Activated T-helper 1 cell treated with anti-CD3 and anti-CD28 coated beads, Interleukin-2, amount 50 U/mL, for 16 hours (primary cell): ENCODE results near the gene LOX.
"Not testable (repeated sequence)": the region's sequence is repeated elsewhere in the genome, so short reads cannot be mapped to it uniquely, and the experiment has no call there.

Experiments used
- DNase-seq, 2 donors: peaks; one replicate each; pipeline ENCODE4 v3.0.0-alpha.2; 2020; ENCODE audit warnings: low read depth in 1 of 2, low spot score in 1 of 2

LOX gene

DNA sequence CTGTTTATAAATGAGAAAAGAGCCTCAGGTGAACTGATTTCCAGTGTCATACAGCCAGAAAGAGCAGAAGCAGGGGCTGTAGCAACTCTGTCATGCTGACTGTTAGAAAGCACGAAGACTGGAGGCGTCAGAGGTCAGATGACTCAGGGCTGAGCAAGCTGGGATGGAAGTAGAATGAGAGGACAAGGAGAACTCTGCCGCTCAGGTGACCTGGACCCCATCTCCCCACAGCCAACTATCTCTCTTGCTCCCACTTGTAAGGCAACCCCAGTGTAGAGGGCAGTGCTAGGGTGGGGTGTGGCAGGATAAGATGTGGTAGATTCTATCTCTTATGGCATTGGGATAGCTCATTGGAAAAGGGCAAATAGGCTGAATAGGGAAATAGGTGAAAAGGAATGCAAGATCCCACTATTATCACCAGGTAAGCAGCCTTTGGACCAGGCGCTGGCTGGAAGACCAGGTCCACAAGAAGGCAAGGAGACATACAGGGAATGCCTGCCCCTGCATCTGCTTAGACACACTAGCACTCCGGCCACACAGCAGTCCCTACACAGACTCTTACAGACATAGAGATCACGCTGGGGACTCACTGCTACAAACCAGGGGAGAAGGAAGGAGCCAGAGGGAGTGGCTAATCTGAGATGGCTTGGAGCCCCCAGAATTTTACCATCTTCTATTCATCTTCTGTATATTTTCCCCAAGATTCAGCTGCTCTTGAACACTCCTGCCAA is 21.2 kb upstream of the LOX start:
- no peak for DNase-seq

DNA sequence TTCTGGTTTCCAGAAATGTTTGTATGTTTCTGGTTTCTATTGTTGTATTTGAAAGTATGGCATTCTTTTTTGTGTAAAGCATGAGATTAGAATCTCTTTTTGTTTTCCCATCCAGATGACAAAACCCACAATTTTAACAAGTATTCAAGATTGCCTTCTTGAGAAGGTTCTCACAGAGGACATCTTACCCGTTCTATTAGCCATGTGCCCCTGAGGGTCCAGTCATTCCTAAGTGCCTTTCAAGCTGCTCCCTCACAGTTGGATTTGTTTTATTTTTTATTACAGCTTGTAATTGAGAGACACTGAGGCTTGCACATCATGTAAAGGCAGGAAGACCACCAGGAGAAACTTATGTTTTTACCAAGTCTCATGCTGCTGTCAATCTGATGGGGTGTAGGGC is 19.3 kb upstream of the LOX start:
- DNase-seq = no peak

DNA sequence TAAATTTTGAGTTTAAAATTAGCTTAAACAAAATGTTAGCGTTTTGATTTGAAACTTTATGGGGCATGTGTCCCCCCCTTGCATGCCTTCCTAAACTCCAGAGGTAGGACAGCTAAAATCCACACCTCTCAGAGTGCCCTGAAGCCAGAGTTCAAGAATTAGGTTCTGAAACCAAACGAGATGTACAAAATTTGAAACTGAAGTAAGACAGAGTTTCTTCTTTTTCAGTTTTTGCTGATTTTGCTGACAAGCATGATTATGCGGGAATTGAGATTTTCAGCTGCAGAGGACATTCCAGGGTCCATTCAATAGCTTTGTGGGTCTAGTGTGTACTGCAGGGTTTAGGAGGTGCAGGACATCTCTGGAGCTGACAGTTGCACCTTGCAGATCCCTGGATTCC is 17.1 kb upstream of the LOX start:
- no peak for DNase-seq

DNA sequence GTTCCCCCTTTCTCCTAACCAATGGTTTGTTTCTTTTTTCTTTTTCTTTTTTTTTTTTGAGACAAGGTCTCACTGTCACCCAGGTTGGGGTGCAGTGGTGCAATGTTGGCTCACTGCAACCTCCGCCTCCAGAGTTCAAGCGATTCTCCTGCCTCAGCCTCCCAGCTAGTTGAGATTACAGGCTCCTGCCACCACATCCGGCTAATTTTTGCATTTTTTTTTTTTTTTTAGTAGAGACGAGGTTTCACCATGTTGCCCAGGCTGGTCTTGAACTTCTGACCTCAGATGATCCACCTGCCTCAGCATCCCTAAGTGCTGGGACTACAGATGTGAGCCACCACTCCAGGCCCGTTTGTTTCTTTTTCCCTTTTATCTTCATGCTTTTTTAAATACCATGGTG is 16.2 kb upstream of the LOX start:
- not testable (repeated sequence) for DNase-seq

DNA sequence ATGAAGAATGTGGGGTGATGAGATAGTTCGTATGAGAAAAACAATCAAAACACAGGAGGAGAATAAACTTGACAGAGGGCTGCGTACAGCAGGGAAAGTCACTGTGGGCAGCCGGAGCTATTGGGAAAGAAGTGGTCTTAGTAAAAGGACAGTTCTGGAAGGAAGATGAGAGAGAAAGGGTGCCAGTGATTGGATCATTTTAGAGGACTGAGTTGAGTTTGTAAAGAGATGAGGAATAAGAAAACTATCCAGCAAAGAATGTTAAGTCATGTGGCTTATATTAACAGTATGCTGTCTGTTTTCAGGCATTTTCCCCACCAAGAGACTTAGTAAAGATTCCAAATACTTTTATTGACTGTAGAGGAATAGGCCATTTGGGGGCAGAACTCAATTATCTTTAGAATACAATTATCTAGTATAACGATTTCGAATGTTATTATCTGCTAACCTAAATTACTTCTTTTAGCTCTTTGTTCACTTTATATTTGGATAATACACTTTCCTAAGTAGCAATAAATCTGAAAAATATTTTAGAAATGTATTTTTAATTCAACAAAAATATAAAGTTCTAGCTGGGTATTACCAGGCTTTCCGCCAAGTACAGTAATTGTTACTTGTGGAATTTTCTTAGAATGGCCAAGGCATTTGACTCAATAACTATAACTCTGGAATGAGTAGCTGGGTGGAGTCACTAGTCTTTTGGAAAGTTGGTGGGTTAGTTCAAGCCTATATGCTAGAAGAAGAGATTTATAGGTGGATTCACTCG is 15.5 kb upstream of the LOX start:
- no peak for DNase-seq

DNA sequence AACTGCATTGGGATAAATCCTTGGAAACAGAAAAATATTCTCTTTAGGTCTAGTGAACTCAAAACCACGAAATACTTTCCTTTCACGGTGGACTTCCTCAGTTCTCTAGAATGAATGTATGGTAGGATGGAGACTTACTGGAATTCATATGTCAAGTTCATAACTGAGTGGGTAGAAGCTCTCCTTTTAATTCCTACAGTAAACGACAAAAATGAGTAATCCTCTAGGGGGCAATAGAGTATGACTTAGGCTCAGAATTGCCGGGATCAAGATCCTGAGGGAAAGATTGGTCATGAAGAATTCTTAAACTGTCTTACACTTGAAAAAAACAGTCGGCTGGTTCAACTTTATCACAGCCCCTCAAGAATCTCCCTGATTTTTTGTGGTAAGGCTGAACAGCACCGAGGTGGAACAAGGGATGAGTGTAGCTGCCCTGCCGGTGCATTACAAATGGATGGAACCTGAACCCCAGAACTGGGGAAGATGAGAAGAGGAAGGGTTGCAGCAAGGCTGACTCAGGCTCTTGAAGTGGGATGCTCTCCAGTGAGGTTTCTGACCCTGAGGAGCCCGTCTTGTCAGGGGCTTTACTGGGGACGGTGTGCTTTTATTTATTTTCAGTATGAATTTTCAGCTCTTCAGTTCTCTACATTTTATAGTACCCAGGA is 14.0 kb upstream of the LOX start:
- no peak for DNase-seq

DNA sequence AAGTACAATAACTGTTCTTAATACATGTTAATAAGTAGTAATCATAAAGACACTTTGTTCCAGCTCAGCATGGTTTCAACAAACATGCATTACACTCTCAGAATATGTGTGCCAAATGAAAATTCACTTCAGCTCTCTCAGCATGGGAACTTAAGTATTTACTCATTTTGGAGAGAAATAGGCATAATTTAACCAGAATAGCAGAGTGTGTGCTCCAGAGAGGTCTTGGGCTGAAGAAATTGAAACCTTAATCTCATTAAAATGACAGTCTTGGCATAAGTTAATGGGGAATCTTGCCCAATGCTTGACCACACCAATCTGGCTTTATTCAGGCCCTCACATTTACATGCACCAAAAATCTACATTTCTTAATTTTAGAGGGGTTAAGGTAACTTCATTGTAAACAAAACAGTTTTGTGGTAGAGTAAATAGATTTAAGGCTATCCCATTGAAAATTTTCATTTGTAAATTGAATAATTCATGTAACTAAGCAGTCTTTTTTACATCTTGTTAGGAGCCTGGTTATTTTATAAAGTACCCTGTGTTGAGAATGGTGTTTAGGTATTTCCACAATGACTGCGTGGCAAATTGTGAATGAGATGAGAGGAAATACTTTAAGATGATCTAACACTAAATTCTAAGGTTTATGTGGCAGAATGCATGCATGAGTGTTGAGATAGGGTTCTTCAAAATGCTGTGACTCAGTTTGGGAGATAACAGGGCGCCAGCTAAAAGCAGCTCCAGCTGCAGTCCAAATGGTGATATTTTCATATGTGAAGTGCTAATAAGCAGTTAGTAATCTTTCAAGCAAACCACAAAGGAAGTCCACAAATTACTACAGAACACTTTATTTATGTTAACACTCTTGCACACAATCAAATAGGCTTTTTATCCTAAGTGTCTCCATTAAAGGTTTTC is 11.3 kb upstream of the LOX start:
- no peak for DNase-seq

DNA sequence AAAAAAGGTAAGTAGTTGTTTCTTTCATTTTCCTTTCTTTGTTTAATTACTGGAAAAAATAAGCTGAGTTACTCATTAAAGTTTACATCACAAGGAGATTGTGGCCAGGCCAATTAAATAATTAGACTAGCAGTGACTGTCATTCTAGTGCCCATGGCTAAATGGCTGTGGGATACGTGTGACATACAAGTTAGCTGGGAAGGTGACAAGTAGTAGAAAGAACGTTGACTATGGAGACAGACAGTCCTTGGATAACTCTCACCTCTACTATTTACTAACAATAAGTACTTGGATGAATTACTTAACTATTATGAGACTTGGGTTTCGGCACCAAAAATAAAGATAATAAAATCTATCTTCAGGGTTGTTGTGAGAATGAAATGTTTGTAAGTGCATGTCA is 7.0 kb upstream of the LOX start:
- DNase-seq = no peak

DNA sequence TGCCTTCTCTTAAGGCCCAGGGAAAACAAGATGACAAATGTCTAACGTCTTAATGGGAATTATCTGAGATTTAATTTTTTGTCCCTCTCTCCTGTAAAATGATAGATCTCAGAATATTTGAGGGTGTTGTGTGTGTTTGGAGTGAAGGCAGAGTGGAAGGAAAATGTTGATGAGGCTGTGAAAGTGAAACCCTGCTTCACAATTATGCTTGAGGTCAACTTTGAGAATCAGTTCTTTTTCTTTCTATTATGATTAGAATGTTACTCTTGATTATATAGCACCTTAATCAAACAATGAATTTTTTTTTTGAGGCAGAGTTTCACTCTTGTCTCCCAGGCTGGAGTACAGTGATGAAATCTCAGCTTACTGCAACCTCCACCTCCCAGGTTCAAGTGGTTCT is 5.5 kb upstream of the LOX start:
- no peak for DNase-seq

DNA sequence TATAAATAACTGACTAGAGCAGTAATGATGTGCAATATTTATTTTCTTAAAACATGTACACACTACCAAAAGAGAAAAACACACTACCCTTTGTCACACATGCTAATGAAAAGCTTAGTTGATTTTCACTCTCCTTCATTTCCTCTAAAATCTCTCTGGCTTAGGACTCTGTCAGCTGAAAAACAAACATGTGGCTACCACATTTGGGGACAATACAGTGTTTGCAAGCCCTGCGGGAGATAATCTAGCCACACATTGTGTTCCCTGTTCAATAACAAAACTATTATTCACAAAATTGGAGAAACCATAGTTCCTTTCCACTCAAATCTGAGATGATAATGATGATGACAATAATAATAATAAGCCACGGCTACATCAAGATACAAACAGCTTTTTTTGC is 3.5 kb upstream of the LOX start:
- DNase-seq = no peak

DNA sequence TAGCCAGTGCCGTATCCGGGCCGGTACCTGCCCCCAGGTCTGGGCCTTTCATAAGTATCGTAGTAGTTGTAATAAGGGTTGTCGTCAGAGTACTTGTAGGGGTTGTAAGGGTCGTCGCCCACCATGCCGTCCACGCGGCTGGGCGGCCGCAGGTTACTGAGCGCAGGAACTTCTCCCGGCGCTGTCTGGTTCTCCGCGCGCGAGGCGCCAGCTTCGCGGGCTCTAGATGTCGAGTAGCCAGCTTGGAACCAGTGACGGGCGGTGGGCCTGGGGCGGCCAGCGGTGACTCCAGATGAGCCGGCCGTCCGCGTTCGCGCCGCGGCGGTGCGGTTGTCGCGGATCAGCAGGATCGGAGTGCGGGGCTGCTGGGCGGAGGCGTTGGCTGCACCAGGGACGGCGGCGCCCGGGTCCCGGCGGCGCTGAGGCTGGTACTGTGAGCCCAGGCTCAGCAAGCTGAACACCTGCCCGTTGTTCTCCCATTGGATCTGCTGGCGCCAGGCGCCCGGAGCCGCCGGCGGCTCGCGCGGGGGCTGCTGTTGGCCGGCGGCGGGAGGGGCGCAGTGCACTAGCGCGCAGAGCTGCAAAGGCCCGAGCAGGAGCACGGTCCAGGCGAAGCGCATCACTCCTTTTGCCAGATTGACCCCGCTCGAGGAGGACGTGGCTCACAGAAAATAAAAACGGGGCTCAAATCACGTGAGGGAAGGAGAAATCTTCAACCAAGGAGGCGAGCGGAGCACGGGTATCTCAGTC is 518 bp downstream of the LOX start:
- DNase-seq = no peak

DNA sequence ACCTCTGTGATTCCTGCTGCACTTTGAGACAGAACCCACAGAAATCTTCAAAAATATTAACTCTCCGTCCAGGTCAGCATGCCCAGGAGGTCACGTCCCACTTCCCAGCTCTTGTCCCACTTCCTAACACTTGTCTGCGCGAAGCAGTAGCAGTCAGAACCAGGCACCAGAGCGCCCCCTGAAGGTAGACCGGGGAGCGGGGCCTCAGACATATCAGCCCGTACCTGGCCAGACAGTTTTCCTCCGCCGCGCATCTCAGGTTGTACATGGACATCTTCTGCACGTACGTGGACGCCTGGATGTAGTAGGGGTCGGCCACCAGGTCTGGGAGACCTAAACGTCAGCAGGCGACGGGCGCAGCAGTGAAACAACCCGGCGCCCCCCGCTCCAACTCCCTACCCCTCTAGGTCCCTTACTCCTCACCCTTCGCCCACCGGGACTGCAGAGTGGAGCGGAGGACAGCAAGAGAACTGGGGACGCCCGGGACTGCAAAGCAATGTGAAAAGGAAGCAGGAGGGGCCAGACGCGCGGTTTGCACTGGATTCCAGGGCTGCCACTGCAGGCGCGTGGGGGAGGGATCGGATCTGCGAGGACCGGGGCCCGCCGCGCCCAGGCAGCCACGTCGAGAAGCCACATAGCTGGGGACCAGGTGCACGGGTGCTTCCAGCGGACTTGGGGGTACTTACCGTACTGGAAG is 1.2 kb downstream of the LOX start:
- DNase-seq = no peak

DNA sequence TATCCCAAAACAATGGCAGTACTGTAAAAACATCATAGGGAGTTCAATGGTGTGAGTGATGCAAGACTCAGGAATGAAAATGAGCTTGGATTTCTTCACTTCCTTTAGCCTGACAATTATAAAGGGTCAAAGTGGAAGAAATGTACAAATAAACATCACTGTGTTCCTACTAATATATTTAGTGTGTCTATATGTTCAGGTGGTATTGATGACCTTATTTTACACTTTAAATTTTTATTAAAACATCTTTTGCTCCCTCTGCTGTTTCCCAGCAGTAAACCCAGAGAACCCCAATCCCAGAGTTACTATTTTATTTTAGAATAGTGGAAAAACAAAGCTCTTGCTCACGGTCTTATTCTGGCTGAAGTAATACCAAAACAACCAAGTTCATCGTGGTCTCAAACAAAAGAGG is 2.0 kb downstream of the LOX start:
- DNase-seq = no peak

DNA sequence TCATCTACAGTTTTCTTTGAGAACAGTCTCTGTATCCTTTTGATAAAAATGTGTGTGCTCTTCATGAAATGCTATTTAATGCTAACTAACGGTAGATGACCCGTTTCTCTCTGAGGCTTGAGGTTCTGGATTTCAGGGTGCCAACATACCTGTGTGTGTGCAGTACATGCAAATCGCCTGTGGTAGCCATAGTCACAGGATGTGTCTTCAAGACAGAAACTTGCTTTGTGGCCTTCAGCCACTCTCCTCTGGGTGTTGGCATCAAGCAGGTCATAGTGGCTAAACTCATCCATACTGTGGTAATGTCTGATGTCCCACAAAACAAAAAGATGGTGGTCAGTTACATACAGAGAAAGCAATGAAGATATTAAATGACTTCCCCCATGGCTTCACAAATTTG is 4.2 kb downstream of the LOX start:
- no peak for DNase-seq

DNA sequence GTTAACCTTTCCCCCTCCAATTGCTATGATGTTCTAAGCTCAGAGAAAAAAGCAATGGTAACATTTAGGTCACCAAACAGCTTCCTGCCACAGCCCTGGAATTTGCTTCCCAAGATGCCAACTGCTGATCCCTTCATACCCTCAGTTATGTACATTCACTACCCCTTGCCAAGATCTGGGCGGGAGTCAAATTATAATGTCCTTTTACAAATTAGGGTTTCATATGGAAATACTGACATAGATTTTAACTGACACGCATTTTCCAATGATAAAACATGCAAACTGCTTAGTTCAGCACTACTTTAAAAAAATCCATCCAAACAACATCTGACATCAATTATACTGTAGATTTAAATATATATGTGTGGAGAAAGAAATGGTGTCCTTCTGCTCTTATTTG is 5.0 kb downstream of the LOX start:
- no peak for DNase-seq

DNA sequence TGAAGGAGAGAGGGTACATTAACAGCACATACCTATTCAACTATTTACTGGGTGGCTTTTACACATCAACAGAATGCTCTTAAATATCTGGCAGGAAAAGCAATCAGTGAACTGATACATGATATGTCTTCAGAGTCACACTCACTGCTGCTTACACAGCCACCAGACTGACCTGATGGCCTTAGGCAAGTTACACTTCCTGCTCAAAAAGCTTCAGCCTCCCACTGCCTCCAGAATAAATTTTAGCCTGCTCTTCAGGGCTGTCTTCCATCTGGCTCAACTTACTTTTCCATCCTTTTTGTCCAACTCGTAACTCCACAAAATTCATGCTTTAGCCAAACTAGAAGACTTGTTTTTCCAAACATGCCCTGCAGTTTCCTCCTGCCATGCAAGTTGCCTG is 10.7 kb downstream of the LOX start:
- no peak for DNase-seq

DNA sequence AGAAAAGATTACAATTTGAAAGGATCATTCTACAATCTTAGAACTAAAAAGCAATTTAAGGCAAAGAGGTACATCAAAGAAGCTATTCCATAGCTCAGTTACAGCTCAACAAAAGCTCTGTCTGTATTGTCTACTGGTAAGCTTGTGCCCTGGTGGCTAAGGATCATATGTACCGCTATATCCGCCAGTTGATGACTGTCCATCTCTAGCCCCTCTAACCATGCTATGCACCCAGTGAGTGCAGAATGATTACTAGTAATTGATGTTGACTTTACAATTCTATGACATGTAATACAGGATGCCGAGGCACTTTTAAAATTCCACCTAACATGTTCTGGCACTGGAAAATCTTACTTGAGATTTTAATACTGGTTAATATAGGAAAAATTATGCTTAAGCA is 13.1 kb downstream of the LOX start:
- no peak for DNase-seq

DNA sequence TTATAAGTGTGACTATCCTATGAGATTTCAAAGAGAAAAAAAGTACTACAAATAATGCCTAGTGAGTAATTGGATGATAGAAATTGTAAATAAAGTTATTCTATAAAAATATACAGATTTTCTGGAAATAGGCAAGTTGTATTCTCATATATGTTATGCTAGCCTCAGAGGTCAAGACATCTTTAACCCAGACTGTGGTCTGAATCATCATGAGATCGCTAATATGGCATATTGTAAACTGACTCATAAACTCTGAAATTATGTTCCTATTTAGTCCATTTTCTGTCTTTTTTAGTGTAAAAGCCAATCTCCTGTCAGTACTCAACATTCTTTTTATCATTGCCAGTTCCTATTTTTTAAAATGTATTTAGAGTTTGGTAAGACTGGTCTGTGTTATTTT is 14.2 kb downstream of the LOX start:
- DNase-seq = no peak

DNA sequence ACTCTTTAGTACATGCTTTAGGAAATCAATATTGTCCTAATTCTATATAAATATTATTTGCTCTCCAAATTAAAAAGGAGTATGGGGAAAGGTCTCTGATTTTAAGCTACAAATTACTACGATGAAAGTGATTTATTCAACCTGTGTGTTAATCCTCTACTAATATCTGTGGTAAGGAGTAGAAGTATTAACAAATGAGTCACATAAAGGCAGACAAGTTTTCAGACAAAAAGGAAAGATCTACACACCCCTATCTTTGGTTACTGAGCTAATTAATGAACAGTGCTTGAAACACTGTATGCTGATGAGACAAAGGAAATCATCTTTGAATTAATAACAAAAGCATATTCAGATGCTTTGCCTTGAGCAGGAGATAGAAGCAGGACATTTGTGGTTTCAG is 15.9 kb downstream of the LOX start:
- no peak for DNase-seq

DNA sequence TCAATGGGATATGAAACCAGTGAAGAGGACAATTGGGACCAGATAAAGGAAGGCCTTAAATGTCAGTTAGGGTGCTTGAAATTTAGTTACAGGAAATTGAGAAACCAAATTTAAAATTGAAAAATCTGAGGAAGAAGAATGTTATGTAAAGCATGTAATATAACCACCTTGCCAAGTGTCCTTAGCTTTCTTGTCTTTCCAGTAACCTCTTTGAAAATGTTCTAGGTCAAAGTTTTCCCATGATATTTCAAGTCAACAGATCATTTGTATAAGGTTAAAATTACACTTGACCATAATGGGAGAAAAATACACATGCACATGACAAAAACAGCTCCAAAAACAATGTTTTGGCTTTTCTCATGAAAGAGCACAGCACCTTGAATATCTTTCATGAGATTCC is 21.1 kb downstream of the LOX start:
- DNase-seq = no peak
